Common myeloid progenitor, CD34-positive (primary cell): Measurements from ENCODE around the gene PNPLA3.
A peak's percentile ranks its signal among the peaks of the same experiment; 100 is the strongest.

ENCODE experiments used
- CTCF ChIA-PET: fragments of 350-600 bp; sonication (Branson Sonifier 250); formaldehyde crosslinking; loops from one replicate; lab custom pipeline; 2021; ENCODE audit warnings: antibody characterized with exemption; lab: Charles Lee
- POLR2A ChIA-PET: fragments of 350-600 bp; sonication (Branson Sonifier 250); formaldehyde crosslinking; loops from one replicate; lab custom pipeline; 2021; ENCODE audit warnings: antibody characterized with exemption; lab: Charles Lee
- DNase-seq, 3 donors: peaks; one replicate each; pipeline versions ENCODE4 v3.0.0 to v3.0.0-alpha.2; 2013
- H3K27ac ChIP-seq, 2 experiments: 1 replicate in 1 of 2; 2 replicates in 1 of 2; pipeline ENCODE4 v1.7.0; 2013; ENCODE audit warnings: inconsistent platforms in 2 of 2, low read length in 2 of 2, mild to moderate bottlenecking in 2 of 2, low read depth in 1 of 2, moderate library complexity in 1 of 2; ENCODE audit not compliant: severe bottlenecking in 2 of 2, insufficient read depth in 1 of 2, poor library complexity in 1 of 2
- H3K27me3 ChIP-seq, 5 experiments: replicated peaks in 2 of 5; 1 replicate in 3 of 5; 2 replicates in 2 of 5; pipeline versions ENCODE4 v1.6.1 to v1.7.0; 2013; ENCODE audit warnings: low read length in 4 of 5, mild to moderate bottlenecking in 2 of 5, moderate library complexity in 2 of 5, inconsistent platforms in 1 of 5; ENCODE audit not compliant: insufficient read depth in 5 of 5, control insufficient read depth in 4 of 5
- H3K36me3 ChIP-seq, 4 experiments: 1 replicate in 2 of 4; 2 replicates in 2 of 4; pipeline versions ENCODE4 v1.6.1 to v1.7.0; 2013; ENCODE audit warnings: low read length in 3 of 4, control low read depth in 1 of 4, mild to moderate bottlenecking in 1 of 4; ENCODE audit not compliant: control insufficient read depth in 4 of 4, insufficient read depth in 4 of 4
- H3K4me1 ChIP-seq, 4 experiments: 1 replicate in 3 of 4; 2 replicates in 1 of 4; pipeline versions ENCODE4 v1.6.1 to v1.7.1; 2013; ENCODE audit warnings: low read length in 3 of 4, mild to moderate bottlenecking in 3 of 4, control low read depth in 1 of 4, inconsistent platforms in 1 of 4, moderate library complexity in 1 of 4; ENCODE audit not compliant: control insufficient read depth in 4 of 4, insufficient read depth in 4 of 4; ENCODE audit errors: control extremely low read depth in 1 of 4
- H3K4me3 ChIP-seq, 7 experiments: 1 replicate in 4 of 7; 2 replicates in 3 of 7; pipeline versions ENCODE4 v1.5.1 to v1.7.0; 2013; ENCODE audit warnings: mild to moderate bottlenecking in 7 of 7, low read length in 6 of 7, moderate library complexity in 6 of 7, inconsistent platforms in 2 of 7, low read depth in 2 of 7, control low read depth in 1 of 7; ENCODE audit not compliant: insufficient read depth in 4 of 7, control insufficient read depth in 1 of 7; ENCODE audit errors: extremely low read depth in 1 of 7
- H3K9me3 ChIP-seq, 5 experiments: 1 replicate in 4 of 5; 2 replicates in 1 of 5; pipeline versions ENCODE4 v1.6.1 to v1.7.1; 2013; ENCODE audit warnings: low read length in 4 of 5, mild to moderate bottlenecking in 2 of 5, inconsistent platforms in 1 of 5, low read depth in 1 of 5, moderate library complexity in 1 of 5; ENCODE audit not compliant: control insufficient read depth in 4 of 5, insufficient read depth in 2 of 5; ENCODE audit errors: control extremely low read depth in 1 of 5
- WGBS: methylation state at CpG from one replicate; pipeline ENCODE4 v1.1.5; 2013; ENCODE audit not compliant: insufficient coverage; 5-methylcytosine and 5-hydroxymethylcytosine counted together

The PNPLA3 gene

DNA sequence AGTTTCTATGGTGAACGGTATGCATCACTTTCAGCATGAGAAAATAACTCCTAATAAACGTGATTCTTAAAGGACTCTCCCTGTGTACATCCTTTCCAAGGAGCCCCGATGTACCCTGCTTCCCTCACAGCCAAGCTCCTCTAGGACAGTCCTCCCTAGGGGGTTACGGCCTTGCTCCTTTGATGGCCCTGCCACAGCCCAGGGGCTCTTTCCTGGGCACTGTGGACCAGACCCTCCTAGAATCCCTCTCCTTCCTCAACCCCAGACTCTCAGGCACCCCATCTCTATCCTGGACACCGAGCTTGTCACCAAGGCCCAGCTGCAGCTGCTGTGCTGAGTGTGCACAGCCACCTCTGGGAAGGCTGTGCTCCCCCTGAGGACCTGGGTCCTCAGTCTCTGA, 27.8 kb downstream of the PNPLA3 start:
- CTCF ChIA-PET, result interaction anchor here (0.9 kb wide), 1 partner anchor 45 kb away, joined by 3 read pairs; no protein-coding TSS in a partner anchor

DNA sequence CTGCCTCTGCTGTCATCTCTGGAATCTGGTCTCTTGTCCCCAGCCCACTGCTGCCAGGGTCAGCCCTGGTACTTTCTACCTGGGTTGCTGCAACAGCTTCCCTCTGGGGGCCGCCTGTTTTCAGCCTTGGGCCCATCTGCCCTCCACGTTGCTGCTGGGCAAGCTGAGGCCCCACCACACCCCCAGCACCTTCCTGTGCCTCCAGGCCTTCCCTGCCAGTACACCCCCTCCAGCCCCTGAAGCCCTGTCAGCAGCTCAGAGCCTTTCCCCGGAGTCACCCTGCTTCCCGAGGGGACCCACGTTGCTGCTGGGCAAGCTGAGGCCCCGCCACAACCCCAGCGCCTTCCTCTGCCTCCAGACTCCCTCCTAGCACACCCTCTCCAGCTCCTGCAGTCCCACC, 28.4 kb downstream of the PNPLA3 start:
- no peaks in the 10 kb centered on the region for H3K36me3 ChIP-seq
- WGBS, result 71% methylated on average over 6 of the region's 7 CpGs
- no peak overlapping the region for H3K27ac ChIP-seq
- H3K4me1 ChIP-seq, result peaks cover 12 to 27% (median 22%) of the 10 kb centered on the region in 4 experiments
- DNase-seq, result no peak
- ChIA-PET POLR2A (no interaction called here), CTCF (interaction anchor here (0.9 kb wide), 1 partner anchor 46 kb away, joined by 3 read pairs; no protein-coding TSS in a partner anchor)
- H3K27me3 ChIP-seq, result no peaks in the 10 kb centered on the region
- no peaks in the 10 kb centered on the region for H3K9me3 ChIP-seq
- H3K4me3 ChIP-seq, result no peak overlapping the region

More for the DNA sequence above, 27.8 kb downstream of the PNPLA3 start:
- WGBS, result 95% methylated on average over 4 of the region's 5 CpGs
- POLR2A ChIA-PET, result no interaction called here
- no peaks in the 10 kb centered on the region for H3K27me3 ChIP-seq
- no peaks in the 10 kb centered on the region for H3K9me3 ChIP-seq
- no peak overlapping the region for H3K4me3 ChIP-seq
- H3K4me1 ChIP-seq, result peaks cover 11 to 22% (median 17%) of the 10 kb centered on the region in 4 experiments
- H3K27ac ChIP-seq, result no peak overlapping the region
- H3K36me3 ChIP-seq, result no peaks in the 10 kb centered on the region
- DNase-seq, result no peak

DNA sequence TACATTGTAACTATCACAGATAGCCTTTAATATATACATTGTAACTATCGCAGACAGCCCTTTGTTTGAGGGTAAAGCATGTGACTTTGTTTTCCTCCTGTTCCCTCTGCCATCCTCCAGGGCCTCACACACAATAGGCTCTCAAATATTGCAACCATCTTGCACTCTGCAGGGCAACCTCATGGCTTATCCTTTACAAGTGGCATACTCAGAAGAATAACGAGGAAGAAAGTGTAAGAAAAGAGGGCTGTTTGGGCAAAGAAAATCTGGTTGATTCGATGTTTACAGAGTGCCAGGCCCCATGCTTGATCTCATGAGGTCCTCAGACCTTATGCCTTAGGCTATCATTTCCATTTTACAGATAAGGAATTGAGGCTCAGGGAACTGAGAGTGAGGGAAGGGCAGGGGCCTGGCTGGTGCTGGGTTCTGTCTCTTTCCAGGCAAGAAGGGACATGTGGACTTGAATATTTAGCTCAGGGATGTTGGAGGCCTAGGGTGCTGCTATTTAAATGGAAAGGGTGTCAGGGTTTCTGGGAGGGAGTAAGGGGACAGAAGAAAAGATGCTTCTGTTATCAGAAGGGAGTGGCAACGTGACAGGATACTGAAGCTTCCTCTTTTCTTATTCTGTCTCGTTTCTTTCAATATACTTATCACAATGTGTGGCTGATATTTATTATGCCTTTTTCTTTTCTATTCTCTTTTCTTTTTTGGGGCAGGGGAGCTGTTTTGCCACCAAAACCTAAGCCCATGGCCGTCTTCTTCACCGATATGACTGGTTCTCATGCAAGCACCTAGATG, 30.6 kb downstream of the PNPLA3 start:
- peaks cover 12 to 27% (median 22%) of the 10 kb centered on the region in 4 experiments for H3K4me1 ChIP-seq
- POLR2A ChIA-PET, result interaction anchor here (1.7 kb wide), 1 partner anchor 9 kb away, joined by 7 read pairs; no protein-coding TSS in a partner anchor
- no peaks in the 10 kb centered on the region for H3K36me3 ChIP-seq
- CTCF ChIA-PET, result interaction anchor here (1.8 kb wide), 1 partner anchor 8 kb away, joined by 11 read pairs; no protein-coding TSS in a partner anchor
- no peaks in the 10 kb centered on the region for H3K9me3 ChIP-seq
- peak overlapping the region; percentile 79 to 99 (median 86) for H3K4me3 ChIP-seq
- 68% methylated on average over 3 of the region's 7 CpGs for WGBS
- DNase-seq, result peak in 2 of 3 donors; percentile 42 to 55
- peak overlapping the region in 1 of 2 experiments; percentile 77 for H3K27ac ChIP-seq
- no peaks in the 10 kb centered on the region for H3K27me3 ChIP-seq

DNA sequence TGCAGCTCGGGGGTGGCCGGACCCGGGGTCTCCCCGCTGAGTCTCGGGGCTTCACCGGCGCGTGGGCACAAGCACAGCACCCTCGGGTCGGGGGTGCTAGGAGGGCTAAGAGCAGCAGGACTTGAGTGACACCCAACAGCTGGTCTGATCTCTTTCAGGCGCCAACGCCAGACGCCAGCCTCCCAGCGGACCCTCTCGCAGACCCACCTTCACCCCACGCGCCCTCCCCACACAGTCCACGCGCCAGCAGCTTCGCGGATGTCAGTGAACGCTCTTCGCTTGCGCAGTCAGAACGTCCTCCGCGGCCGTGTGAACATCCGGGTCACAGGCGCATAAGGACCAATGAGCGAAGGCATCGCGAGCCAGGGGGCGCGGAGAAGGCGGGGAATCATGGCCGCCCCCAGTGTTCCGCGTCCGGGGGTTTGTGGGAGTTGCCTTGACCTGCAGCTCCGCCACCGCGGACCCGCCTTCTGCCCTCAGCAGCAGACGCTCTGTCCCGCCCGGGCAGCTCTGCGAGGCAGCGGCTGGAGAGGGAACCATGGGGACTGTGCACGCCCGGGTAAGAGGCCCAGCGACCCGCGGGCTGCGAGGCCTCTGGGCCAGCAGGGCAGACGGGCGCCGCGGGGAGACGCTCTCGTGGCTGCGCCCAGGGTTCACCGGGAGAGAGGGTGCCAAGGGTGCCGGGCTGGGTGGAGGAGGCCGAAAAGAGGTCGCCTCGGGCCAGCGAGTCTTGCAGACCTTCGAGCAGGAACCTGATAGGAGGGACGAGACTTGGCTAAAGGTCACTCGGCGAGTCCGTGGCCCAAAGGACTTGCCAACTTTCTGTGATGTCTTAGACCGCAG, 31.7 kb downstream of the PNPLA3 start, which contains the start of gene SAMM50:
TSS of gene SAMM50 (plus strand) at position 403 of the 843 bp plus-strand sequence. CDS start at position 539, 136 bp downstream.
- no peaks in the 10 kb centered on the region for H3K27me3 ChIP-seq
- no peaks in the 10 kb centered on the region for H3K36me3 ChIP-seq
- no peaks in the 10 kb centered on the region for H3K9me3 ChIP-seq
- DNase-seq, result peak; percentile 85 to 93 (median 92)
- POLR2A ChIA-PET, result interaction anchor here (1.1 to 1.7 kb wide), 2 partner anchors 10 to 13 kb away, joined by 4 to 7 read pairs; no protein-coding TSS in a partner anchor
- peak within 1 kb of the TSS; percentile 54 to 77 for H3K27ac ChIP-seq
- 0% methylated on average over 70 of the region's 74 CpGs for whole genome bisulfite sequencing
- CTCF ChIA-PET, result interaction anchor here (1.8 kb wide), 1 partner anchor 9 kb away, joined by 11 read pairs; no protein-coding TSS in a partner anchor
- peak within 1 kb of the TSS; percentile 79 to 99 (median 86) for H3K4me3 ChIP-seq
- peaks cover 12 to 27% (median 22%) of the 10 kb centered on the region in 4 experiments for H3K4me1 ChIP-seq

DNA sequence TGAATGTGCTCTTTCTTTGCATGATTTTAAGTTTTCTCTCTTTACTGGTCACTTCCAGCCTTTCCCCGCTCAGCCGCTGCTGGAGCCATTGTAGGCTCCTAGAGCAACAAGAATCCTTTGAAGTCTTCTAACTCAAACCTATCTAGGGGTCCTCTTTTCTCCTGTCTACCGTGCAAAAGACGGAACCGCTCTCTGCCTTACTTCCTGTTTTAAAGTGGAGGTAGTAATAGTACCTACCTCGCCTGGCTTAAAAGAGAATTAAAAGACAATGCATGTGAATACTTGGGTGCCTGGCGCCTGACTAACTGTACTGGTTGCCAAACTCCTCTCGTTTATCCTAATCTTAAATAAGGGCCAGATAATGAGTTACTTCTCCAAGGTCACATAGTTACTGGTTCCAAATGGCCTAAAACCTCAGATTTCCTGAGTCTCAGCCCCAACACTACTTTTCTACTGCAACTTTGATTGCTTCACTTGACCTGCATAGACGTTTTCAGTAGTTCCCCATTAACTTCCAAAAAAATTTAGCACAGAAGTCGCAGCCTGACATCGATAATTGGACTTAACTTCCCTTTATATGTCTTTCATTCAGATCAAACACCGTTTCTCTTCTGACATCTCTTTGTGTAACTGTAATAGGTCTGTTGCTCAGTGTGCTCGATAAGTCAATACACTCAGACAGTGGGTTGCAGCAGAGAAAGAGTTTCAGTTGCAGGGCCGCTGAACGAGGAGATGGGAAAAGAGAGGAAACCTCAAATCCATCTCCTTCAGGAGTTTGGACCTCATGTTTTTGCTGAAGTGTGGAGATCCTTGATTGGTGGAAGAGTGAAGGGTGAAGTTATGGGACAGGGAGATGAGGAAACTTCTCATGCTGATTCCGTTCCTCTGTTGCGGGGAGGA, 32.5 kb downstream of the PNPLA3 start:
- Histone ChIP-seq H3K9me3 (no peaks in the 10 kb centered on the region), H3K4me1 (peaks cover 12 to 27% (median 22%) of the 10 kb centered on the region in 4 experiments), H3K36me3 (no peaks in the 10 kb centered on the region), H3K4me3 (peak overlapping the region; percentile 79 to 99 (median 86)), H3K27me3 (no peaks in the 10 kb centered on the region), H3K27ac (peak overlapping the region; percentile 54 to 77)
- POLR2A ChIA-PET, result interaction anchor here (1.1 kb wide), 1 partner anchor 14 kb away, joined by 4 read pairs; no protein-coding TSS in a partner anchor
- CTCF ChIA-PET, result no interaction called here
- DNase-seq, result peak; percentile 14 to 74 (median 65)
- 40% methylated on average over 12 of the region's 17 CpGs for WGBS

DNA sequence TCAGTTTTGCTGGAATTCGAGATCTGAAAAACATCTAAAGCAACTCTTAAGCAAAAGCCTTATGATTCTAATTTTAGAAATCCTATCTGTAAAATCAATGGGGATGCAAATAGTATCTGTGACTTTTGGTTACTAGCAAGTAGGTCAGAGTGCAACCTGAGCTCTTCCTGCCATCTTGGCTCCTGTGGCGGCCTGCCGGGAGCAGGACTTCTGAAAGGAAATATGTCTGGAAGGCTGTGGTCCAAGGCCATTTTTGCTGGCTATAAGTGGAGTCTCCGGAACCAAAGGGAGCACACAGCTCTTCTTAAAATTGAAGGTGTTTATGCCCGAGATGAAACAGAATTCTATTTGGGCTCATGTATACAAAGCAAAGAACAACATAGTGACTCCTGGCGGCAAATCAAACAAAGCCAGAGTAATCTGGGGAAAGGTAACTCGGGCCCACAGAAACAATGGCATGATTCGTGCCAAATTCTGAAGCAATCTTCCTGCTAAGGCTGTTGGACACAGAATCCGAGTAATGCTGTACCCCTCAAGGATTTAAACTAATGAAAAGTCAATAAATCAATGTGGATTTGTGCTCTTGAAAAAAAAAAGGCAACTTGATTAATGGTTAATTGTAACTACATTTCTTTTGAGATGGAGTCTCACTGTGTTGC, 33.3 kb downstream of the PNPLA3 start:
- POLR2A ChIA-PET, result no interaction called here
- no peaks in the 10 kb centered on the region for H3K36me3 ChIP-seq
- H3K27ac ChIP-seq, result no peak overlapping the region
- H3K4me3 ChIP-seq, result peak overlapping the region in 2 of 7 experiments; percentile 84 to 99
- DNase-seq, result no peak
- no peaks in the 10 kb centered on the region for H3K9me3 ChIP-seq
- peaks cover 12 to 27% (median 22%) of the 10 kb centered on the region in 4 experiments for H3K4me1 ChIP-seq
- WGBS, result 97% methylated on average over 8 of the region's 9 CpGs
- H3K27me3 ChIP-seq, result no peaks in the 10 kb centered on the region
- CTCF ChIA-PET, result no interaction called here
